ENCODE results near the gene MYO7B.

The MYO7B gene

DNA sequence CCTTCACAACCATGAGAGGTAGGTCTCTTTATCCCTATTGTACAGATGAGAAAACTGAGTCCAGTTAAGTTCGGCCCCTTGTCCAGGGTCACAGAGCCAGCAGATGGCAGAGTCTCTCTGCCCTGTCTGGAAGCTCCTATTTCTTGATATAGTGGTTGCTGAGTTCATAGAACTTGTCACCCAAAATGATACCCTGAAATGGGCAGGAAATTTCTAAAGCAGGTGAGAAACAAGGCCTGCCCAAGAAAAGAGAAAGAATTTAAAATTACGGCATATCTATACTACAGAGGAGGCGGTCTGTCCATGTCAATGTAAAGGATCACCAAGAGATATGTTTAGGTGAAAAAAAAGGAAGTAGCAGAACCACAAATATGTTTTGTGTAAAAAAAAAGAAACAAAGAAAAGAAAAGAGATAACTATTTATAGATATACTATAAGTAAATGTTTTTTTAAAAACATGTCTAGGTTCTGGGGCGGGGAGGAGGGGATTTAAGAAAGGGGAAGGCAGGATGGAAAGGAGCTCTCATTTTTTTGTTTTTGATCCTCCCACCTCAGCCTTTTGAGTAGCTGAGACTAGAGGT, 39.8 kb downstream of the MYO7B start:
- no peak for DNase-seq

DNA sequence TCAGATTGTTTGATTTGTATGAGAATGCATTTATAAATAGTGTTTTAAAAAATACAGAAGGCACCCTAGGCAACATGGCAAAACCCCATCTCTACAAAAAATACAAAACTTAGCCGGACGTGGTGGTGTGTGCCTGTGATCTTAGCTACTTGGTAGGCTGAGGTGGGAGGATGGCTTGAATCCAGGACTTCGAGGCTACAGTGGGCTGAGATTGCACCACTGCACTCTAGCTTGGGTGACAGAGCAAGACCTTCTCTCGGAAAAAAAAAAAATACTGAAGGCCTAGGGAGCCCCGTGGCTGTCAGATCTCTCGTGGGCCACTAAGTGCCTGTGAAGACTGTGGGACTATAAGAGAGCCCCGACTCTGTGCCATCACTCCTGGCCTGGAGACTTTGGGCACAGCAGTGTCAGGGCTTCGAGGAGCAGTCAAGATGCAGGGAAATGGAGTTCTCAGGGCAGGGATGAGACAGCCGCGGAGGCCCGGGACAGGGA, 40.5 kb downstream of the MYO7B start:
- no peak for DNase-seq

DNA sequence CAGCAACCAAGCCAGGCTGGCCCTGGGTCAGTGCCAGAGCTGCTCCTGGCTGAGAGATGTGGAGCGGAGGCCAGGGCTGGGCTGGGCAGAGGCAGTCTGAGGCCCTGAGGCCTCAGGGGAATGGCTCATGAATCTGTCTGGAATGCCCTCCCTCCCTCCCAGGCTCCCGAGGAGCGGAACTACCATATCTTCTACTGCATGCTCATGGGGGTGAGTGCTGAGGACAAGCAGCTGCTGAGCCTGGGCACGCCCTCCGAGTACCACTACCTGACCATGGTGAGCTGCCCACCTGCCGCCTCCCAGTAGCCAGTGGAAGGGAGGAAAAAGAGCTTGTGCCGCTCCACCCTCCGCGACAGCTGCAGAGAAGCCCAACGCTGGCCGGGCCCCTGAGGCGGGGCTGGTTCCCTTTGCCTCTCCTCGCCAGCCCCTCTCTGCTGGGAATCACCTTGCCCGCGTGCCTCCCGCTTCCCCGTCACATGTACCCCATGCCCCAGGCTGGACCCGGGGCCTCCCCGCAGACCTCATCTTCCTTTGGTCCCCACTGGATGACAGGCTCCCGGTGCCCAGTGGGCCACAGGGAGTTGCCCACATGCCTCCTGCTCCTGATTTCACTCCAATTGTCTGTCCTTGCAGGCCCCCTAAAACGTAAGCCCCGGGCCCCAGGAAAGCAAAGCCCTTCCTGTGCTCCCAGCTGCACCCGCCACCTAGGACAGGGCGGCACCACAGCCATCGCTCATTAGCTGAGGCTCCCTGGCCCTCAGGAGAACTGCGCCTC, 41.1 kb downstream of the MYO7B start:
- no peak for DNase-seq

DNA sequence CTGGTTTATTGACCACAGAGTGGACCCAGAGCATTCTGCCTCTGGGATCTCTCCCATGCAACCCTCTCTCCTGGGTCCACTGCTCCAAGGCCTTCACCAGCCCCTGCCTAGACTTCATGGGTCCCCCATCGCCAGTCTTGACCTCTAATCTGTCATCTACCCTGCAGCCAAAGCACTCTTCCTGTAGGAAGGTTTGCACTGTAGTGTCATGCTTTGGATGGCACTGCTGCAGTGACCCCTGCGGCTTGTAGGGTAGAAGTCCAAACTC, 41.7 kb downstream of the MYO7B start:
- no peak for DNase-seq

DNA sequence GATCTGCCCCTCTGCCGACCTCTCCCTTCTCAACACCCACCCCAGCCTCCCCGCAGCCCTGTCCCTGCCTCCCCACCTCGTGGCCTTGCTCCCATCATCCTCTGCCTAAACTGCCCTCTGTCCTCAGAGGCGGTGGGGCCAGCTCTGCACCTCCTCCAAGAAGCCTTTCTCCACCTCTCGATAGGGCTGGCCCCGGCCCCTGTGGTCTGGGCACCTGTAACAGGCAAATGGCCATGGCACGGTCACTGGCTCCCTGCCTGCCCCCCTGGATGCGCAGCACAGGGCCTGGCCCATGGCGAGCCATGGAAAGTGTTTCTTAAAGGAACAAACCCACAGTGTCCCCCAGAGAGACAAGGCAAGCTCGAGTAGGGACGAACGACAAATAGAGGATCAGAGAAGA, 42.0 kb downstream of the MYO7B start:
- no peak for DNase-seq

DNA sequence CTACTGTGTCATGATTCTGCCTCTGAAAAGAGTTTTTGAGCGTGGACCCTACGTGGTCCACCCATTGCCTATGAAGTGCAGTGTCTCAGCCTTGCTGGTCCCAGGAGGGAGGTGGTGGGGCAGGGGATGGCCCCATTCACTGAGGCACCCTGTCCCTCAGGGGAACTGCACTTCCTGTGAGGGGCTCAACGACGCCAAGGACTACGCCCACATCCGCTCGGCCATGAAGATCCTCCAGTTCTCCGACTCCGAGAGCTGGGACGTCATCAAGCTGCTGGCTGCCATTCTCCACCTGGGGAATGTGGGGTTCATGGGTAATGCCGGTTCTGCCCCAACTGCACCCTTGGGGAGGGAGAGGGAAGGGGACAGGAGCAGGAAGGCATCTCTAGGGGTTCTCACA, 42.5 kb downstream of the MYO7B start:
- no peak for DNase-seq

DNA sequence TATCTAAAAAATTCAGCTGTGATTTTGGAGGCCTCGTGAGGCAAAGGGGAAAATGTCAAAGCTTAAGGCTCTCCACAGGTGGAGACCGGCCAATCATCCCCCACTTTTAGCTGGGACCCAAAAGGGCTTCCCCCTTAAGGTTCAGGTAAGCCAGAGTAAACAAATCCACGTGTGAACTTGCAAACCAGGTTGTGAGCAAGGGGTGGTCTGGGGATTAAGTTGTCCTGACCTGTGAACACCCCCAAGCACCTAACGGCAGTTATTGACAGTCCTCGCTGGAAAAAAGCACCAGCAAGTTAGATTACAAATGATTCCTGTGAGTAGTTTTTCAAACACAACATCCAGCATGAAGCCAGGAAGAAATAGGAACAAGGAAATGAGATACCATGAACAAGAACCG, 42.9 kb downstream of the MYO7B start:
- DNase-seq = no peak

DNA sequence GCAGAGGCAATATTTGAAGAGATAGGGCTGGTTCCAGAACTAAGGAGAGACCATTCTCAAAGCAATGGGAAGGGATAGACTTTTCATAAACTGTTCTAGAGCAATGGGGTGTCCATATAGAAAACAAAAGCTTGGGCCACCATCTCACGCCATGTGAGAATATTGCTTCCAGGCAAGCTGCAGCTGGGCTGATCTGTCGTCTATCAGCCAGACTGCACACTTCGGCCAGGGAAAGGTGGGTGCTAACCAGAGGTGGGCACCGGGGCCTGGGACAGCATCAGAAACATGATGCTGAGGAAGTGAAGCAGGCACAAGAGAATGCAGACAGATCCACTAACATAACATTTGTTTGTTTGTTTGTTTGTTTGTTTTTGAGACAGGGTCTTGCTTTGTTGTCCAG, 43.7 kb downstream of the MYO7B start:
- no peak for DNase-seq

DNA sequence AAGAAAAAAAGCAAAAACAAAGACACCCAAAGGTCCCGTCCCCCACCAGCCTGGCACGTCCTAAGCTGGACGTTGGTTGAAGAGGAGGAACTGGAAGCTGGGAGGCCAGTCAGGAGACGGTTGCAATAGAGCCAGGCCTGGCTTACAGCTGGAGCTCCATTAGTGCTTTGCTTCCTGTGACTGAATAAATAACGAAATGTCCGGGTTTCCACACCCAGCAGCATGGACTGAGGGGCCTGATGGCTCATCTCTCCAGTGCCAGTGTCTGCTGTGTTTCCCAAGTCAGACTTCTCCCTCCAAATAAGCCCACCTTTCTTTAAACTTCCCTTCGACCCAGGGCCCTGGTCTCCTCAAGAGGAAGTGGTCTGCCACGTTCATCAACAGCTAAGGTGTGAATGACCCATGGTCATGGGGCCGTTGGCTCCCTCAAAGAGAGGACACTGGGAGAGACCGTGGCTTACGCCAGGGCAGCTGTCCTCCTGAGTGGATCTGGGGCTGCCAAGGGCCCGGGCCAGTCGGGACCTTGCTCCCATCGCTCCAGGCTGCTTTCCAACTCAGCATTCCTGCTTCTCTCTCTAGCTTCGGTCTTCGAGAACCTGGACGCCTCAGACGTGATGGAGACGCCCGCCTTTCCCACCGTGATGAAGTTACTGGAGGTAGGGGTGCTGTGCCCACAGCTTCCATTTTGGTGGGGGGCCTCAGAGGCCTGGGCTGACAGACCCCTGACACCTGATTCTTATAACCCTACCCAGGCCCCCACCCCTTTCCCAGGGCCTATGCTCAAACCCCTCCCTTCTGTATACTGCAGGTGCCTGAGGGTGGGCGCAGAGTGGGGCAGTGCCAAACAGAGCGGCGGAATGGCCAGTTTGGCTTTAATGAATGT, 44.9 kb downstream of the MYO7B start:
- no peak for DNase-seq

DNA sequence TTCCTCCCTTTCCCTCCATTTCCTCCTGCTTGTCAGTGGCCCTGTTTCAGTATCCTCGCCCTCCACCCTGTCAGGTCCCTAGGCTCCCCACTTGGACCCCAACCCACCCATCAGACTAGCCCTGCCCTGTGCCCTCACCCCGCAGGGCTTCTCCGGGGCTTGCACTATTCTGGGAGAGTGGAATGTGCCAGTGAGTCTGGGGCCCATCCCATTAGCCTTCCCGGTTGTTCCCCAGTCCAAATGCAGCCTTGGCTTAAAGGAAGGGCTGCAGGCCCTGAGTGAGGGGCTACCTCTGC, 45.5 kb downstream of the MYO7B start:
- no peak for DNase-seq

DNA sequence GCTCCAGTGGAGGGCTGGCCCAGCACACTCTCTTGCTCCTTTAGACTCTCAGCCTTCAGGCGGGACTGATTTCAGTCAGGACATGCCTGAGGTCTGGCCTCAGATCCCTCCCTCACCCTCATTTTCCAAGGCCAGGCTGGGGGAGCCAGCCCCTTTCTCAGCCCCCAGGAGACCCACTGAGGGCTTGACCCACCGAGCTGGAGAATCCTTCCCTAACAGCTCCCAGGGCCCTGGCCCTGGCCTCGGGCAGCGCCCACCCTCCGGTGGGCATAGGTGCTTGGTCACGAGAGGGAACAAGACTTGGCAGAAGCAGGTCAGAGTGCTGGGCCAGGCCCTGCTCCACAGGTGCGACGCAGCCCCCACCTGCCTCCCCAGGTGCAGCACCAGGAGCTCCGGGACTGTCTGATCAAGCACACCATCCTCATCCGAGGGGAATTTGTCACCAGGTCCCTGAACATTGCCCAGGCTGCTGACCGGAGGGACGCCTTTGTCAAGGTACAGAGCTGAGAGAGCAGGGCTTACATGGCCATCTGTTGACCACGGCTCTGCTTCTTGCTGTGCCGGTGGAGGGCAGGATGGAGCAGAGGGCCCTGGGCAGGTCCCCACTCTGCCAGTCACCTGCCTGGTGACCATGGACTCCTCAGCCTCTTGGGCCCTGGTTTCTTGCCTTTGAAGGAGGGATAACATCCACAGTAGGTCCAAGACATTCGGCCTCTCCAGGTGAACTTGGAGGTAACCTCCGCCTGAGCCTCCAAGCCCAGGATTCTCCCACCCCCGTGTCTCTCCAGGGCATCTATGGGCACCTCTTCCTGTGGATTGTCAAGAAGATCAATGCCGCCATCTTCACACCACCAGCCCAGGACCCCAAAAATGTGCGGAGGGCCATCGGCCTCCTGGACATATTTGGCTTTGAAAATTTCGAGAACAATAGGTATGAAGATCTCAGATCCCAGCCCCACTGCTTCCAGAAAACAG, 46.3 kb downstream of the MYO7B start:
- DNase-seq = no peak

DNA sequence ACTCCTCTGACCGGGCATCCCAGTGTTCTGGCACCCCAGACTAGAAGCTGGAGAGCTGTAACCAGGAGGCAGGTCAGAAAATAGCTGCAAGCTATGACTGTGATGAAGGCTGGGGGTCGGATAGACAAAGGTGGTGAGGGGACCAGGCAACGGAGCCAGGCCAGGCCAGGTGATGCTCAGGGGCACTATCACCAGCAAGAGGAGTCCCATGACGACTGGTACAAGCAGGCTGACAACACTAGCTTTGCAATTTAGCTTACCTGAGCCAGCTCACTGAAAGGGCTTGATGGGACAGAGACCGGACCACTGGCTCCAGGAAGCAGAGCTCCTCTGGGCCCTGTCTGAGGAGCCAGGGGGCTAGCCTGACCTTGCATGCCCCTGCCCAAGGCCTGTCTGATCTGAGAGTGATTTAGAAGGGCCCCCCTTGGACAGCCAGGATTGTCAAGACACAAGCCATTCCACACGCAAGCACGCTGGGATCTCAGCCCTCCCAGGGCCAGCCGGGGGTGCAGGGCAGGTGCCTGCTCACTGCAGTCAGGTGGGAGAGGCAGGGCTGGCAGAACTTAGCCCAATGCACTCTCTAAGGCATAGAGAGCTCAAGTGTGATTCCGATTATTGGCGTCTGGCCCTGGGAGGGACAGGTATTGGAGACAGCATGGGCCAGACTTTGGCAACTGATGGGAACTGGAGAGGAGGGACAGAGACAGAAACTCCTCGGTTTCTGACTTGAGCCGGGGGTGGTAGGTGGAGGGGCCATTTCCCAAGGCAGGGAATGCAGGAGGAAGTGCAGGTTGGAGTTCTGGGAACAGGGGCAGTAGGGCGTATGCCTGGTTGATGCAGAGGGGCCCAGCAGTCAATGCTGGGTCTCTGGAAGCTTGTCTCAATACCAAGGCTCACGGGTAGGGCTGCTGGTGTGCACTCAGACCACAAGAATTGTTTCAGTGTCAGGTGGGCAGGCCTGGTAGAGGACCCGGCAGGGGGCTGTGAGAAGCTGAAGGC, 47.7 kb downstream of the MYO7B start:
- no peak for DNase-seq

DNA sequence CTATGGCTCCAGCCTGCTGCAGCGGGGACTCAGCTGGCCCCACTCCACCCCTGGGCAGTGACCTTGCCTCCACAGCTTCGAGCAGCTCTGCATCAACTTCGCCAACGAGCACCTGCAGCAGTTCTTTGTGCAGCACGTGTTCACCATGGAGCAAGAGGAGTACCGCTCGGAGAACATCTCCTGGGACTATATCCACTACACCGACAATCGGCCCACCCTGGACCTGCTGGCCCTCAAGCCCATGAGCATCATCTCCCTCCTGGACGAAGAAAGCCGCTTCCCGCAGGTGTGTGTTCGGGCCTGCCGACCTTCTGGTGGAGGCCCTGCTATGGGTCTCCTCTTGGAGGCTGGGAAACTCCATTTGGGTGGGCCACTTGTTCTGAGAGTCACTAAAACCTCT, 48.6 kb downstream of the MYO7B start:
- no peak for DNase-seq

DNA sequence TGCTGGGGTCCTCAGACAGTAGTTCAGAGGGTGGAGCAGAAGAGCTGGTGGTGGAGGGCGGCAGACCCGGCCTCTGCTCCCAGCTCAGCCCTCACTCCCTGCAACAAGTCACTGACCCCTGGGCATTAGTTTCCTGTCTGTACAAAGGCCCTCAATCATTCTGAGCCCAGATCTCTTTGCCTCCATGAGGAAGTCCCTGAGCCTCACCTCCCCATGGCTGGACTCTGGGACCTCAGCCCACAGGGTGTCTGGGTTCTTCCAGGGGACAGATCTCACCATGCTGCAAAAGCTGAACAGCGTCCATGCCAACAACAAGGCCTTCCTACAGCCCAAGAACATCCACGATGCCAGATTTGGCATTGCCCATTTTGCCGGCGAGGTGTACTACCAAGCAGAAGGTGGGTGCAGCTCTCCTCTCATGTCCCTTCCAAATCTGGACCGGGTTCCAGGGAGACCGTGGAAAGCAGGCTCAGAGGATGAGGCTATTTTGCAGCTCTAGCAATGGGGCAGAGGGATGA, 49.1 kb downstream of the MYO7B start:
- DNase-seq = no peak

DNA sequence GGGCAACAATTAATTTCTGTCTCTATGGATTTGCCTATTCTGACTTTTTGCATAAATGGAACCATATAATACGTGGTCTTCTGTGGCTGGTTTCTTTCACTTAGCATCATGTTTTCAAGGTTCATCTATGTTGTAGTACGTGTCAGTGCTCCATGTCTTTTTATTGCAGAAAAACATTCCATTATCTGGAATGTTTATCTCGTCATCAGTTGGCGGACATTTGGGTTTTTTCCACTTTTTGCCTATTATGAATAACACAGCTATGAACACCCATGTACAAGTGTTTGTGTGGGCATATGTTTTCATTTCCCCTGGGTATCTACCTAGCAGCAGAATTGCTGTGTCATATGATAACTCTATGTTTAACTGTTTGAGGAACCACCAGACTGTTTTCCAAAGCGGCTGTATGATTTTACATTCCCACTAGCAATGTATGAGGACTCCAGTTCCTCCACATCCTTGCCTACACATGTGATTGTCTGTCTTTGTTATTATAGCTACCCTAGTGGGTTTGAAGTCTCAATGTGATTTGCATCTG, 49.9 kb downstream of the MYO7B start:
- DNase-seq = no peak

DNA sequence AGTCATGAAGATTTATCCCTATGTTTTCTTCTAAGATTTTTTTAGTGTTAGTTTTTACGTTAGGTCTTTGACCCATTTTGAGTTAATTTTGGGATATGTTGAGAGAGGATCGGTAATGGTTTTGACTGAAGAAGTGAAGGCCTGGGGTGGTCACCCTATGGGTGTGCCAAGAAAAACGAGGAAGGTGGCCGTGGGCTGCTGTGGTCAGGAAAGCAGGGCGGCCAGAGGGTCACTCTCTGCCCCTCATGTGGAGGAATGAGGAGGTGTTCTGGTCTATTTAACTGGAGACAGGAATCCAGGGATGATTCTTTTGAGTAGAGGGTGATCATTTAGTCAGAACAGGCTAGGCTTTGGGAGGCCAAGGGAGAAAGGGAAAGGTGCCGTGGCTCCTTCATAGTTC, 50.7 kb downstream of the MYO7B start:
- DNase-seq = no peak

DNA sequence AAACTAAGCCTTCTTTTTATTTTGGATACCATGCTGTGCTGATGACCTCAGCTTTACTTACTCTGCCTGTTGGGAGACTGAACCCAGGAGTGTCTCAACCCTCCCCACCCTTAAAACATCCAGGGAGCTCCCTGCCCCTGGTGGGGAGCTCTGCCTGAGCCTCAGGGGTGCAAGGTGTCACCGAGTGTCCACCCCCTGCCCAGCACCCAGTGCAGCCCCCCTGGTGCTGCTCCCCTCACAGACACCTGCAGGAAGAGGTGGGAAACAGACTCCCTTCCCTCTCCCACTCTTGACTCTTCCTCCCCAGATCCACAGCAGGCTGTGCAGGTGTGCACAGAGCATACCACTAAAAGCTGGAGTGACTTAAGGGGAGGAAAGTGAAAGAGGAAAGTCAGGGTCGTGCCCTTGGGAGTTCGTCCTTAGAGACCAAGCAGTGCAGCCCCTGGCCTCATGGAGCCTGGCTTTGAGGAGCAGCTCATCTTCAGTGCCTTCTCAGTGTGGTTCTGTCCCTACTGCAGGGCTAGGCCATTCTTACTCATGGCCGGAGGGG, 51.3 kb downstream of the MYO7B start:
- DNase-seq = no peak

DNA sequence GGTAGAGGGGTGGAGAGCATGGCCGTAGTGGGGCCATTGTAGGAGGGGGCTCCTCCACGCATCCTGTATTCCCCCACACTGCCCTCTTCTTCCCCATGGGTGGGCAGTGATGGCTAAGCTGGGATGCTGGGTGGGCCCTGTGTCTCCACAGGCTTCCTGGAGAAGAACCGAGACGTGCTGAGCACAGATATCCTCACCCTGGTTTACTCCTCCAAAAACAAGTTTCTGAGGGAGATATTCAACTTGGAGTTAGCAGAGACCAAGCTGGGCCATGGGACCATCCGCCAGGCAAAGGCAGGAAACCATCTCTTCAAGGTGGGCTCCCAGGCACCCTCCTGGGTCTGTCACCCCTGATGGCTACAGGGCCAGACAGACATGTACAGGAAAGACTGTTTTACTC, 52.8 kb downstream of the MYO7B start:
- DNase-seq = no peak

DNA sequence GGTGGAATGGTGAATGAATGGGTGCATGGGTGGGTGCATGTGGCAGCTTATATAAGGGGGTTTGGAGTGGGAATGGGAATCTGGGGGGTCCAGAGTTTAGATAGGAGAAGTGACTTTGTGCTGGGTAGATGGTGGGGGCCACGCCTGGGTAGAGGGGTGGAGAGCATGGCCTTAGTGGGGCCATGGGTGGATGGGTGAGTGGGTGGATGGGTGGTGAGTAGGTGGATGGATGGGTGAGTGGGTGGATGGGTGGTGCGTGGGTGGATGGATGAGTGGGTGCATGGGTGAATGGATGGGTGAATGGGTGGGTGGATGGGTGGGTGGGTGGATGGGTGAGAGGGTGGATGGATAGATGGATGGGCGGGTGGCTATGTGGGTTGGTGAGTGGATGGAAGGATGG, 53.9 kb downstream of the MYO7B start:
- no peak for DNase-seq

DNA sequence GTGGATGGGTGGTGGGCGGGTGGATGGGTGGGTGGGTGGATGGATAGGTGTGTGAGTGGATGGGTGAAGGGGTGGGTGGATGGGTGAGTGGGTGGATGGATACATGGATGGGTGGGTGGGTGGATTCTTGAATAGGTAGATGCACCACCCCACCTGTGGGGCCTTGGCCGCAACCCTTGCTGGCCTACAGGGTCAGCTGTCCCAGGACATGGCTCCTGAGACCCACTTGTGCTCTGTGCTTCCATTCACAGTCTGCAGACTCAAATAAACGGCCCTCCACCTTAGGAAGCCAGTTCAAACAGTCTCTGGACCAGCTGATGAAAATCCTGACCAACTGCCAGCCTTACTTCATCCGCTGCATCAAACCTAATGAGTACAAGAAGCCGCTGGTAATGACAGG, 54.4 kb downstream of the MYO7B start:
- DNase-seq = no peak

Measured in NCI-H2029 treated with DMSO at 0.1 percent for 48 hours (cell line).